Heart right ventricle (tissue), 16 donors: ENCODE results near the gene GNS. TPM values are rescaled to one million over a fixed set of nuclear protein-coding genes. Genes with fewer than 3 reads are reported as not detected.

Source experiments
- ATAC-seq, 8 donors: fragments of 200-7000 bp; cut with Tn5 transposase; one replicate each; pipeline ENCODE4 v1.9.1; 2020; ENCODE audit warnings: mild to moderate bottlenecking in 8 of 8, moderate library complexity in 8 of 8, moderate number of reproducible peaks in 1 of 8
- DNase-seq, 2 donors: peaks; one replicate each; pipeline ENCODE4 v3.0.0-alpha.2; 2020
- H3K27ac ChIP-seq, 10 donors: fragments of 200-600 bp; sonication (generic) in 2 of 10; one replicate each; pipeline versions ENCODE4 v1.5.0 to v1.8.0; 2020 to 2022; ENCODE audit warnings: mild to moderate bottlenecking in 3 of 10
- H3K27me3 ChIP-seq, 7 donors: fragments of 200-600 bp; one replicate each; pipeline ENCODE4 v1.8.0; 2021 to 2022; ENCODE audit warnings: mild to moderate bottlenecking in 2 of 7
- H3K36me3 ChIP-seq, 9 donors: fragments of 200-600 bp; sonication (generic) in 1 of 9; one replicate each; pipeline versions ENCODE4 v1.5.0 to v1.8.0; 2020 to 2022; ENCODE audit warnings: mild to moderate bottlenecking in 2 of 9
- H3K4me1 ChIP-seq, 9 donors: fragments of 200-600 bp; sonication (generic) in 1 of 9; one replicate each; pipeline versions ENCODE4 v1.5.0 to v1.8.0; 2020 to 2022; ENCODE audit warnings: mild to moderate bottlenecking in 4 of 9
- H3K4me3 ChIP-seq, 10 donors: fragments of 200-600 bp; sonication (generic) in 2 of 10; one replicate each; pipeline versions ENCODE4 v1.5.0 to v1.8.0; 2020 to 2022; ENCODE audit warnings: mild to moderate bottlenecking in 7 of 10, moderate library complexity in 2 of 10
- H3K9me3 ChIP-seq, 11 donors: fragments of 200-600 bp in 10 of 11; sonication (generic) in 2 of 11; one replicate each; pipeline versions ENCODE4 v1.5.0 to v1.8.0; 2013 to 2022; ENCODE audit warnings: mild to moderate bottlenecking in 2 of 11, control low read depth in 1 of 11, moderate library complexity in 1 of 11
- CTCF ChIP-seq, 9 donors: fragments of 200-600 bp; sonication (generic) in 2 of 9; IDR thresholded peaks; one replicate each; pipeline versions ENCODE4 v1.5.0 to v1.8.0; 2021 to 2022; ENCODE audit warnings: antibody characterized with exemption in 9 of 9, mild to moderate bottlenecking in 5 of 9, moderate library complexity in 1 of 9
- WGBS, 2 donors: extraction: QIAGEN DNeasy Blood & Tissue Kit; methylation state at CpG; one replicate each; pipeline ENCODE4 v1.1.7; 2013; ENCODE audit warnings: inconsistent platforms in 1 of 2; 5-methylcytosine and 5-hydroxymethylcytosine counted together
- intact Hi-C, 10 donors: fragments of 100-400 bp; cut with DNase I; formaldehyde crosslinking; loops; one replicate each; pipeline versions ENCODE4 v1.11.1 to v1.14.2; 2022
- polyA plus RNA-seq, 2 donors: library from polyadenylated mRNA; stranded (reverse); fragments of 200-250 nt; gene quantifications; one replicate each; pipeline ENCODE4 v1.2.3, GENCODE V29; 2013
- total RNA-seq, 10 donors: library from RNA; stranded (reverse); fragmentation: NEBNext Ultra II Directional in 3 of 10; extraction: Animal tissue kit (Norgen Biotek cat#: 25700) in 3 of 10; gene quantifications; one replicate each; pipeline versions ENCODE4 v1.2.1 to v1.2.4, GENCODE V29; 2021 to 2023
- donor health status: Arrhythmogenic right ventricular cardiomyopathy.
- donor health status: ischemic (EF 13 %, LVEDD 7.1; RV severe dilation, severe dysfunction).
- donor health status: healthy with polysubstance abuse.
- donor health status: DM: no; HTN: yes; CAD: no.
- donor health status: DM: no; HTN: no; CAD: no.
- donor health status: ischemic (EF 25% LVEDD 6.9; RV normal size, moderate dysfunction).
- donor health status: ischemic (EF 25% LVEDD 5.7; RV mildly dilated, moderate dysfunction).
- donor health status: healthy.
- donor health status: DM: yes; HTN: yes; CAD: no.
- donor health status: Ischemic cardiomyopathy.
- donor health status: ischemic (EF 35%, LVEDD 5.7; RV mildly dilated, moderate dysfunction).
- donor health status: nonischemic (EF 11% LVEDD 7.7; RV severe dilation, severe dysfunction).
- donor health status: DM: yes; HTN: yes; CAD: no.
- donor health status: PGD.
- donor health status: ischemic (EF 29% LVEDD 5.4; RV normal size, mild dysfunction).
- donor health status: nonischemic (EF 23%, LVEDD 6.1; RV moderate dilation, normal function).

The GNS gene
- total and polyA plus RNA-seq, 12 donors, result 20.4 to 204 (median 101) TPM

- WGBS, 2 donors, result 60 to 68% methylated on average over 3 of the region's 3 CpGs
- no peak for TF ChIP-seq CTCF (IDR thresholded peaks at IDR 0.05)
Measured at GRCh38 chr12:64793610-64794009, 34.4 kb upstream of the GNS start.

DNA sequence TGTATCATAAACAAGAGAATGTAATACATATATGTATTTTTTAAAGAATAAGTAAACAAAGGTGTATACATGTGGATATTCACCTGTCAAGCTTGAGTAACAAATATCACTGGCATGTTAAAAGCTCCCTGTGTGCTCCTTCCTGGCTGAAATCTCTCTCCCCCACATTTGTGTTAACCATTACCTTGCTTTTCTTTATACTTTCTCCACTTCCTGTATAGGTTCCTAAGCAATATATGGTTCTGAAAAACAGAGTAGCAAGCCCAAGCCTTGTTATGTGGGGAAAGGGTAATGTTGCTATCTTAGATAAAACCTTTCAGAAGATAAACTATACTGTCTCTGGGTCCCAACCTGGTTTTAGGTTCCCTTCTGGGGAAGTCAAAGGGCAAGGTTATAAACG, 32.9 kb upstream of the GNS start:
- intact Hi-C loops, result no loop called here
- H3K9me3 ChIP-seq, result peaks cover 0 to 12% (median 0%) of the 10 kb centered on the region in 11 donors
- TF ChIP-seq CTCF (IDR thresholded peaks at IDR 0.05), result no peak

More at GRCh38 chr12:64793610-64794009, 34.4 kb upstream of the GNS start:
- intact Hi-C loops, result no loop called here
- Histone ChIP-seq H3K27ac (no peak overlapping the region), H3K27me3 (no peaks in the 10 kb centered on the region), H3K4me1 (peaks cover 0 to 9% (median 0%) of the 10 kb centered on the region in 9 donors), H3K36me3 (no peaks in the 10 kb centered on the region), H3K9me3 (peaks cover 0 to 12% (median 0%) of the 10 kb centered on the region in 11 donors), H3K4me3 (no peak overlapping the region)
- DNase-seq, result no peak
- no peak for ATAC-seq

DNA sequence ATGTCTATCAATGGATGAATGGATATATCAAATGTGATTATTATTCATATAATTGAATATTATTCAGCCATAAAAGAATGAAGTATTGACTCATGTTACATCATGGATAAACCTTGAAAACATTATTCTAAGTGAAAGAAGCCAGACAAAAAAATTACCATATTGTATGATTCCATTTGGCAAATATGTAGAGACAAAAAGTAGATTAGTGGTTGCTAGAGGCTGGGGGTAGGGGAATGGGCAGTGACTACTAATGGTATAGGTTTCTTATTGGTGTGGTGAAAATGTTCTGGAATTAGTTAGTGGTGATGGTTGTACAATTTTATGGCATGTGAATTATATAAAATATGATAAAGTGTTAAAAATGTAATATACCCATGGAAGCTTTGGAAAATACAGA, 31.8 kb upstream of the GNS start:
- intact Hi-C loops, result no loop called here
- H3K4me3 ChIP-seq, result no peak overlapping the region
- ATAC-seq (no peak), DNase-seq (no peak)
- no peaks in the 10 kb centered on the region for H3K36me3 ChIP-seq
- H3K27me3 ChIP-seq, result peaks cover 0 to 3% (median 0%) of the 10 kb centered on the region in 7 donors
- H3K4me1 ChIP-seq, result peaks cover 0 to 3% (median 0%) of the 10 kb centered on the region in 9 donors
- TF ChIP-seq CTCF (IDR thresholded peaks at IDR 0.05), result no peak
- peaks cover 0 to 12% (median 0%) of the 10 kb centered on the region in 11 donors for H3K9me3 ChIP-seq
- H3K27ac ChIP-seq, result no peak overlapping the region

More for the DNA sequence above, 32.9 kb upstream of the GNS start:
- Histone ChIP-seq H3K4me1 (peaks cover 0 to 9% (median 0%) of the 10 kb centered on the region in 9 donors), H3K27ac (no peak overlapping the region), H3K4me3 (no peak overlapping the region), H3K27me3 (no peaks in the 10 kb centered on the region), H3K36me3 (no peaks in the 10 kb centered on the region)
- 80 to 84% methylated on average over 1 of the region's 1 CpG for WGBS, 2 donors
- DNase-seq (no peak), ATAC-seq (no peak)

- Histone ChIP-seq H3K9me3 (peaks cover 0 to 12% (median 0%) of the 10 kb centered on the region in 11 donors), H3K36me3 (no peaks in the 10 kb centered on the region), H3K27me3 (peaks cover 0 to 9% (median 0%) of the 10 kb centered on the region in 7 donors), H3K27ac (no peak overlapping the region), H3K4me1 (no peaks in the 10 kb centered on the region), H3K4me3 (no peak overlapping the region)
- intact Hi-C loops, result no loop called here
- ATAC-seq (no peak), DNase-seq (no peak)
- WGBS, 2 donors, result 71 to 76% methylated on average over 1 of the region's 1 CpG
- no peak for TF ChIP-seq CTCF (IDR thresholded peaks at IDR 0.05)
Measured at GRCh38 chr12:64790166-64790565, 31.0 kb upstream of the GNS start.
